HG02763 (cell line): ENCODE data around the gene CDV3.
A peak's percentile ranks its signal among the peaks of the same experiment; 100 is the strongest.
"Not testable (repeated sequence)": the region's sequence is repeated elsewhere in the genome, so short reads cannot be mapped to it uniquely, and the experiment has no call there.

Experiments
- ATAC-seq: cut with Tn5 transposase; IDR thresholded peaks from one replicate; pipeline ENCODE4 v1.9.1; 2021; ENCODE audit warnings: mild to moderate bottlenecking, moderate library complexity; ENCODE audit not compliant: unreplicated experiment

CDV3 gene

GRCh38 chr3:133573629-133574194, at the start of gene CDV3:
CDV3 (plus strand) TSS chr3:133573686; CDS start chr3:133574045, 359 bp downstream.
- ATAC-seq, result peak; percentile 22

GRCh38 chr3:133523758-133524157, 49.7 kb upstream of the CDV3 start:
- not testable (repeated sequence) for ATAC-seq

GRCh38 chr3:133525435-133525834, 48.1 kb upstream of the CDV3 start:
- no peak for ATAC-seq

GRCh38 chr3:133527081-133527715, 46.3 kb upstream of the CDV3 start:
- ATAC-seq, result no peak

GRCh38 chr3:133529809-133530208, 43.7 kb upstream of the CDV3 start:
- ATAC-seq, result no peak

- ATAC-seq, result no peak
These were observed 41.5 kb upstream of the CDV3 start for GRCh38 chr3:133531981-133532380.

GRCh38 chr3:133532951-133533350, 40.5 kb upstream of the CDV3 start:
- ATAC-seq, result no peak

GRCh38 chr3:133535971-133536881, 37.3 kb upstream of the CDV3 start:
- ATAC-seq, result no peak

- ATAC-seq, result not testable (repeated sequence)
These were observed 36.4 kb upstream of the CDV3 start for GRCh38 chr3:133537131-133537530.

GRCh38 chr3:133538154-133538553, 35.3 kb upstream of the CDV3 start:
- no peak for ATAC-seq

- no peak for ATAC-seq
These were observed 32.4 kb upstream of the CDV3 start for GRCh38 chr3:133540896-133541674.

GRCh38 chr3:133542871-133543270, 30.6 kb upstream of the CDV3 start:
- ATAC-seq, result no peak

GRCh38 chr3:133544983-133545382, 28.5 kb upstream of the CDV3 start:
- ATAC-seq, result not testable (repeated sequence)

GRCh38 chr3:133547432-133548041, 25.9 kb upstream of the CDV3 start:
- ATAC-seq, result no peak

- ATAC-seq, result no peak
These were observed 25.4 kb upstream of the CDV3 start for GRCh38 chr3:133548090-133548489.

GRCh38 chr3:133549565-133549964, 23.9 kb upstream of the CDV3 start:
- ATAC-seq, result no peak

- not testable (repeated sequence) for ATAC-seq
These were observed 21.9 kb upstream of the CDV3 start for GRCh38 chr3:133551589-133551988.

- ATAC-seq, result no peak
These were observed 11.8 kb upstream of the CDV3 start for GRCh38 chr3:133561679-133562078.

- ATAC-seq, result no peak
These were observed 11.1 kb upstream of the CDV3 start for GRCh38 chr3:133562376-133562775.

- ATAC-seq, result no peak
These were observed 10.3 kb upstream of the CDV3 start for GRCh38 chr3:133563186-133563591.

- ATAC-seq, result no peak
These were observed 9.7 kb upstream of the CDV3 start for GRCh38 chr3:133563816-133564215.
